ENCODE results near the gene FOXJ3. TPM values are rescaled to one million over a fixed set of nuclear protein-coding genes. Genes with fewer than 3 reads are reported as not detected.

Gene FOXJ3
- total RNA-seq, 4 donors from 2014 or later = 39.4 to 81.0 (median 56.3) TPM

GRCh38 chr1:42176902-42177519, 158.0 kb downstream of the FOXJ3 start:
- Histone ChIP-seq H3K36me3 (peaks cover 0 to 5% of the 10 kb centered on the region in 2 donors), H3K4me3 (no peak overlapping the region), H3K27ac (no peak overlapping the region), H3K27me3 (no peaks in the 10 kb centered on the region), H3K9me3 (no peaks in the 10 kb centered on the region), H3K4me1 (peaks cover 13 to 18% of the 10 kb centered on the region in 2 donors)
- DNase-seq (no peak), ATAC-seq (peak in 1 of 2 donors; percentile 40)
- TF ChIP-seq CTCF (IDR thresholded peaks at IDR 0.05 in 4 of 5, conservative IDR thresholded peaks at IDR 0.05 in 1 of 5) = peak; percentile 38 to 70 (median 53)
- TF ChIP-seq POLR2A (IDR thresholded peaks at IDR 0.05) = no peak
- in situ Hi-C loops (cut with MboI; ENCODE audit: low sequenced_read_pairs in 4 of 4) (loop anchor here in 2 of 4 donors (10.0 kb wide), 2 partner anchors 148 to 602 kb away; no protein-coding TSS in a partner anchor), intact Hi-C loops (cut with DNase I; ENCODE audit: low total_unique reads) (loop anchor here (10.0 kb wide), 1 partner anchor 278 kb away; the partner anchor contains the start of genes PPCS and ZMYND12)

- intact Hi-C loops (cut with DNase I; ENCODE audit: low total_unique reads) (loop anchor here (2.0 to 10.0 kb wide), 2 partner anchors 159 to 279 kb away; partner anchors contain the start of genes FOXJ3, PPCS and ZMYND12), in situ Hi-C loops (cut with MboI; ENCODE audit: low sequenced_read_pairs in 4 of 4) (loop anchor here in 2 of 4 donors (10.0 kb wide), 2 partner anchors 149 to 601 kb away; no protein-coding TSS in a partner anchor)
- DNase-seq (no peak), ATAC-seq (no peak)
- Histone ChIP-seq H3K9me3 (no peaks in the 10 kb centered on the region), H3K27ac (no peak overlapping the region), H3K27me3 (no peaks in the 10 kb centered on the region), H3K36me3 (no peaks in the 10 kb centered on the region), H3K4me1 (peaks cover 13 to 18% of the 10 kb centered on the region in 2 donors), H3K4me3 (no peak overlapping the region)
- TF ChIP-seq POLR2A (IDR thresholded peaks at IDR 0.05) (no peak), CTCF (IDR thresholded peaks at IDR 0.05 in 4 of 5, conservative IDR thresholded peaks at IDR 0.05 in 1 of 5) (no peak)
Measured at GRCh38 chr1:42175314-42176054, 159.6 kb downstream of the FOXJ3 start.

- Histone ChIP-seq H3K4me3 (no peak overlapping the region), H3K4me1 (peaks cover 13 to 18% of the 10 kb centered on the region in 2 donors), H3K27ac (no peak overlapping the region), H3K27me3 (no peaks in the 10 kb centered on the region), H3K9me3 (no peaks in the 10 kb centered on the region), H3K36me3 (no peaks in the 10 kb centered on the region)
- in situ Hi-C loops (cut with MboI; ENCODE audit: low sequenced_read_pairs in 4 of 4) = loop anchor here in 2 of 4 donors (10.0 kb wide), 2 partner anchors 151 to 599 kb away; no protein-coding TSS in a partner anchor
- no peak for ATAC-seq
- TF ChIP-seq CTCF (IDR thresholded peaks at IDR 0.05 in 4 of 5, conservative IDR thresholded peaks at IDR 0.05 in 1 of 5) = no peak
- no peak for TF ChIP-seq POLR2A (IDR thresholded peaks at IDR 0.05)
- DNase-seq = no peak
- intact Hi-C loops (cut with DNase I; ENCODE audit: low total_unique reads) = loop anchor here (1.0 to 10.0 kb wide), 4 partner anchors 27 to 599 kb away; partner anchors contain the start of genes FOXJ3, PPCS and ZMYND12
Measured at GRCh38 chr1:42173961-42174735, 160.9 kb downstream of the FOXJ3 start.

- H3K27me3 ChIP-seq = no peaks in the 10 kb centered on the region
- no peaks in the 10 kb centered on the region for H3K9me3 ChIP-seq
- no peak overlapping the region for H3K4me3 ChIP-seq
- H3K36me3 ChIP-seq = no peaks in the 10 kb centered on the region
- peak; percentile 51 to 79 for ATAC-seq
- H3K4me1 ChIP-seq = peaks cover 13 to 18% of the 10 kb centered on the region in 2 donors
- DNase-seq = peak in 1 of 2 donors; percentile 47
- intact Hi-C loops (cut with DNase I; ENCODE audit: low total_unique reads) = loop anchor here (1.0 to 10.0 kb wide), 3 partner anchors 26 to 599 kb away; partner anchors contain the start of genes PPCS and ZMYND12
- H3K27ac ChIP-seq = peak overlapping the region; percentile 2 to 60 (median 39)
- TF ChIP-seq POLR2A (IDR thresholded peaks at IDR 0.05) (no peak), CTCF (IDR thresholded peaks at IDR 0.05 in 4 of 5, conservative IDR thresholded peaks at IDR 0.05 in 1 of 5) (peak; percentile 76 to 97 (median 91))
- in situ Hi-C loops (cut with MboI; ENCODE audit: low sequenced_read_pairs in 4 of 4) = loop anchor here in 2 of 4 donors (10.0 kb wide), 2 partner anchors 151 to 599 kb away; no protein-coding TSS in a partner anchor
Measured at GRCh38 chr1:42173155-42173933, 161.7 kb downstream of the FOXJ3 start.
